Trophoblast cell (in vitro differentiated cells and primary cell): Measurements from ENCODE around the gene CALHM1.

Experiments used
- DNase-seq, 2 donors: peaks; one replicate each; pipeline ENCODE4 v3.0.0-alpha.2; 2016
- H2AFZ ChIP-seq: 2 replicates; pipeline ENCODE4 v1.6.1; 2013; ENCODE audit warnings: low read length, moderate library complexity, mild to moderate bottlenecking; ENCODE audit not compliant: insufficient read depth, poor library complexity
- H2AK5ac ChIP-seq: 2 replicates; pipeline ENCODE4 v1.6.1; 2013; ENCODE audit warnings: mild to moderate bottlenecking, low read length
- H2BK120ac ChIP-seq: 2 replicates; pipeline ENCODE4 v1.6.1; 2013; ENCODE audit warnings: low read length, mild to moderate bottlenecking, moderate library complexity; ENCODE audit not compliant: insufficient read depth, poor library complexity
- H2BK12ac ChIP-seq: 2 replicates; pipeline ENCODE4 v1.6.1; 2013; ENCODE audit warnings: mild to moderate bottlenecking, low read length, moderate library complexity
- H2BK5ac ChIP-seq: 2 replicates; pipeline ENCODE4 v1.6.1; 2013; ENCODE audit warnings: low read length, low read depth, moderate library complexity, mild to moderate bottlenecking; ENCODE audit not compliant: poor library complexity
- H3K14ac ChIP-seq: 2 replicates; pipeline ENCODE4 v1.6.1; 2013; ENCODE audit warnings: mild to moderate bottlenecking, low read length
- H3K18ac ChIP-seq: 2 replicates; pipeline ENCODE4 v1.6.1; 2013; ENCODE audit warnings: mild to moderate bottlenecking, low read length
- H3K23ac ChIP-seq: 2 replicates; pipeline ENCODE4 v1.6.1; 2013; ENCODE audit warnings: low read length
- H3K27ac ChIP-seq: 2 replicates; pipeline ENCODE4 v1.5.1; 2013; ENCODE audit warnings: low read depth, mild to moderate bottlenecking, inconsistent platforms, low read length, moderate library complexity
- H3K27me3 ChIP-seq: 2 replicates; pipeline ENCODE4 v1.6.1; 2013; ENCODE audit warnings: inconsistent platforms, mild to moderate bottlenecking, low read length, moderate library complexity; ENCODE audit not compliant: insufficient read depth
- H3K36me3 ChIP-seq, 2 experiments: 1 replicate in 1 of 2; 2 replicates in 1 of 2; pipeline ENCODE4 v1.6.1; 2013; ENCODE audit warnings: low read length in 2 of 2, mild to moderate bottlenecking in 2 of 2, moderate library complexity in 1 of 2; ENCODE audit not compliant: insufficient read depth in 2 of 2, control insufficient read depth in 1 of 2
- H3K4ac ChIP-seq: 2 replicates; pipeline ENCODE4 v1.6.1; 2013; ENCODE audit warnings: low read depth, mild to moderate bottlenecking, low read length, moderate library complexity
- H3K4me1 ChIP-seq, 2 experiments: 1 replicate in 1 of 2; 2 replicates in 1 of 2; pipeline ENCODE4 v1.6.1; 2013; ENCODE audit warnings: low read length in 2 of 2, mild to moderate bottlenecking in 2 of 2, moderate library complexity in 1 of 2; ENCODE audit not compliant: insufficient read depth in 2 of 2, control insufficient read depth in 1 of 2
- H3K4me2 ChIP-seq: 2 replicates; pipeline ENCODE4 v1.6.1; 2013; ENCODE audit warnings: inconsistent platforms, mild to moderate bottlenecking, low read length, moderate library complexity
- H3K4me3 ChIP-seq: 2 replicates; pipeline ENCODE4 v1.5.1; 2013; ENCODE audit warnings: mild to moderate bottlenecking, low read depth, low read length, inconsistent platforms
- H3K79me1 ChIP-seq: one replicate; pipeline ENCODE4 v1.6.1; 2013; ENCODE audit warnings: low read length
- H3K79me2 ChIP-seq: 2 replicates; pipeline ENCODE4 v1.6.1; 2013; ENCODE audit warnings: low read length, mild to moderate bottlenecking; ENCODE audit not compliant: control insufficient read depth, insufficient read depth, poor library complexity
- H3K9ac ChIP-seq: 2 replicates; pipeline ENCODE4 v1.6.1; 2013; ENCODE audit warnings: mild to moderate bottlenecking, low read length
- H3K9me3 ChIP-seq: 2 replicates; pipeline ENCODE4 v1.6.1; 2013; ENCODE audit warnings: low read depth, mild to moderate bottlenecking, control low read depth, inconsistent platforms, low read length; ENCODE audit not compliant: insufficient read depth
- H4K12ac ChIP-seq: 2 replicates; pipeline ENCODE4 v1.6.1; 2013; ENCODE audit warnings: low read depth, mild to moderate bottlenecking, low read length, moderate library complexity
- H4K8ac ChIP-seq: 2 replicates; pipeline ENCODE4 v1.6.1; 2013; ENCODE audit warnings: low read depth, mild to moderate bottlenecking, low read length, moderate library complexity
- H4K91ac ChIP-seq: one replicate; pipeline ENCODE4 v1.6.1; 2013; ENCODE audit warnings: low read depth, mild to moderate bottlenecking, low read length, moderate library complexity
- WGBS: extraction: QIAGEN DNeasy Blood & Tissue Kit; methylation state at CpG from one replicate; pipeline ENCODE4 v1.1.7; 2013; ENCODE audit warnings: missing lambda C conversion rate; ENCODE audit not compliant: insufficient read length, insufficient coverage; ENCODE audit errors: extremely low coverage; 5-methylcytosine and 5-hydroxymethylcytosine counted together

Gene CALHM1

GRCh38 chr10:103427866-103428265 is 30.8 kb downstream of the CALHM1 start:
- H3K4me3 ChIP-seq: no peak overlapping the region
- no peak overlapping the region for H3K27ac ChIP-seq
- H3K79me1 ChIP-seq: no peaks in the 10 kb centered on the region
- no peak overlapping the region for H3K4me2 ChIP-seq
- H3K18ac ChIP-seq: no peak overlapping the region
- H4K8ac ChIP-seq: no peak overlapping the region
- H4K91ac ChIP-seq: no peak overlapping the region
- H3K23ac ChIP-seq: no peak overlapping the region
- no peaks in the 10 kb centered on the region for H3K9me3 ChIP-seq
- 87% methylated on average over 1 of the region's 9 CpGs for WGBS
- no peak overlapping the region for H3K9ac ChIP-seq
- H3K27me3 ChIP-seq: no peaks in the 10 kb centered on the region
- peaks cover 23 to 55% of the 10 kb centered on the region in 2 experiments for H3K36me3 ChIP-seq
- H2AFZ ChIP-seq: no peak overlapping the region
- H3K4ac ChIP-seq: no peak overlapping the region
- H2AK5ac ChIP-seq: no peak overlapping the region
- no peaks in the 10 kb centered on the region for H3K4me1 ChIP-seq
- H2BK12ac ChIP-seq: no peak overlapping the region
- H4K12ac ChIP-seq: no peak overlapping the region
- H2BK5ac ChIP-seq: no peak overlapping the region
- no peaks in the 10 kb centered on the region for H3K79me2 ChIP-seq
- no peak overlapping the region for H2BK120ac ChIP-seq
- DNase-seq: no peak
- no peak overlapping the region for H3K14ac ChIP-seq

GRCh38 chr10:103423748-103424147 is 35.0 kb downstream of the CALHM1 start:
- Histone ChIP-seq H2BK12ac (no peak overlapping the region), H3K9ac (no peak overlapping the region), H4K91ac (no peak overlapping the region), H2AFZ (no peak overlapping the region), H3K4ac (no peak overlapping the region), H3K9me3 (no peaks in the 10 kb centered on the region), H3K27me3 (no peaks in the 10 kb centered on the region), H2BK5ac (no peak overlapping the region), H4K12ac (no peak overlapping the region), H3K79me2 (no peaks in the 10 kb centered on the region), H2BK120ac (no peak overlapping the region), H3K14ac (no peak overlapping the region), H3K4me2 (no peak overlapping the region), H3K4me3 (no peak overlapping the region), H4K8ac (no peak overlapping the region), H3K27ac (no peak overlapping the region), H3K18ac (no peak overlapping the region), H3K4me1 (no peaks in the 10 kb centered on the region), H2AK5ac (no peak overlapping the region), H3K23ac (no peak overlapping the region), H3K79me1 (no peaks in the 10 kb centered on the region), H3K36me3 (peaks cover 45 to 70% of the 10 kb centered on the region in 2 experiments)
- no CpG with 5 or more reads among the region's 5 CpGs for WGBS
- no peak for DNase-seq

DNA sequence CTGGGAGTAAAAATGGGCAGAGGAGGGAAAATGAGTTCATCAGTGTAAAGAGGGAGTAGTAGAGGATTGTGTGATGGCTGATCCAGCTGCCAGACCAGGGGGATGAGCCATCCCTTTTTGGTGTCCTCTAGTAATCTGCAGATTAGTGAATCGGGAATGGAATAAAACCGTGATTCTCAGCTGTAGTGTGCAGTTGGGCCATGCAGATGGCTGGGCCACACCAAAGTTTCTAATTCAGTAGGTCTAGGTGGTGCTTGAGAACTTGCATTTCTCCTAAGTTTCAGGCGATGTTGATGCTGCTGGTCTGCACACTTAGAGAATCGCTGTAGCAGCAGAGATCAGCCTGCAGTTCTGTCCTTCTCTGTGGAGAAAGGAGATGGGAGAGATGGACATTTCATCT is 39.6 kb downstream of the CALHM1 start:
- no peak overlapping the region for H3K18ac ChIP-seq
- H3K14ac ChIP-seq: no peak overlapping the region
- H2BK5ac ChIP-seq: no peak overlapping the region
- H3K23ac ChIP-seq: no peak overlapping the region
- H2AFZ ChIP-seq: no peak overlapping the region
- no peaks in the 10 kb centered on the region for H3K27me3 ChIP-seq
- H3K27ac ChIP-seq: no peak overlapping the region
- WGBS: no CpG with 5 or more reads among the region's 4 CpGs
- H4K8ac ChIP-seq: no peak overlapping the region
- no peak overlapping the region for H3K4me2 ChIP-seq
- no peaks in the 10 kb centered on the region for H3K4me1 ChIP-seq
- H3K79me2 ChIP-seq: no peaks in the 10 kb centered on the region
- no peaks in the 10 kb centered on the region for H3K9me3 ChIP-seq
- H3K4ac ChIP-seq: no peak overlapping the region
- H2AK5ac ChIP-seq: no peak overlapping the region
- no peak overlapping the region for H3K4me3 ChIP-seq
- H2BK120ac ChIP-seq: no peak overlapping the region
- H3K79me1 ChIP-seq: no peaks in the 10 kb centered on the region
- H4K91ac ChIP-seq: no peak overlapping the region
- no peak for DNase-seq
- H4K12ac ChIP-seq: no peak overlapping the region
- no peak overlapping the region for H2BK12ac ChIP-seq
- peaks cover 63 to 86% of the 10 kb centered on the region in 2 experiments for H3K36me3 ChIP-seq
- H3K9ac ChIP-seq: no peak overlapping the region

DNA sequence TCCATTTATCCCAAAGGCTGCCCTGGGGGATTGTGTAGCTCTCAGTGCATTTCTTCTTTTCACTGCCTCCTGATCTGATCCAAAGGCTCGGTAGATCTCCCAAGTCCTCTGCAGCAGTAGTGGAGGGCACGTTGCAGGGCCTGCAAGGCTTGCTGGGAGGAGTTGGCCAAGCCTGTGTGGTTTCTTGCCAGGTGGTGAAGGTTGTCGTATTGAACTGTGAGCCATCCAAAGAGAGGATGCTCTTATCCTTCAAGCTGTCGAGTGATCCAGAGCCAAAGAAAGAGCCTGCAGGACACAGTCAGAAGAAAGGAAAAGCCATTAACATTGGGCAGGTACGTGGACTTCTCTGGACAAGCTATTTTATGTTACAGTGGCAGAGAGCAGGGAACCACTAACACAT is 41.1 kb downstream of the CALHM1 start:
- Histone ChIP-seq H3K4me2 (no peak overlapping the region), H3K36me3 (peaks cover 60 to 87% of the 10 kb centered on the region in 2 experiments), H2AK5ac (no peak overlapping the region), H3K27me3 (no peaks in the 10 kb centered on the region), H3K18ac (no peak overlapping the region), H3K79me1 (no peaks in the 10 kb centered on the region), H2BK12ac (no peak overlapping the region), H4K8ac (no peak overlapping the region), H3K4me1 (no peaks in the 10 kb centered on the region), H4K91ac (no peak overlapping the region), H3K4ac (no peak overlapping the region), H3K14ac (no peak overlapping the region), H4K12ac (no peak overlapping the region), H2AFZ (no peak overlapping the region), H3K79me2 (no peaks in the 10 kb centered on the region), H3K9ac (no peak overlapping the region), H3K9me3 (no peaks in the 10 kb centered on the region), H2BK5ac (no peak overlapping the region), H3K27ac (no peak overlapping the region), H3K4me3 (no peak overlapping the region), H3K23ac (no peak overlapping the region), H2BK120ac (no peak overlapping the region)
- DNase-seq: no peak
- no CpG with 5 or more reads among the region's 5 CpGs for WGBS
